Measurements from ENCODE around the gene FTSJ3. TPM values are rescaled to one million over a fixed set of nuclear protein-coding genes. Genes with fewer than 3 reads are reported as not detected.

FTSJ3 gene
- total and polyA plus RNA-seq, 7 experiments from 2014 or later = 22.1 to 66.2 (median 52.8) TPM

- H3K27ac ChIP-seq (ENCODE audit: low read depth, low read length) = peak overlapping the region; percentile 87
- DNase-seq (peak in 1 of 9 donors; percentile 43), ATAC-seq (peak; percentile 1)
- peak overlapping the region; percentile 89 for H3K4me3 ChIP-seq (ENCODE audit: low read length)
- peaks cover 33 to 73% (median 40%) of the 10 kb centered on the region in 3 experiments for H3K36me3 ChIP-seq (ENCODE audit: control insufficient read depth in 2 of 3, insufficient read depth in 3 of 3, low read length in 3 of 3)
- ChIA-PET POLR2A (interaction anchor here (0.6 to 11.6 kb wide), 11 partner anchors 9 to 681 kb away, joined by 3 to 204 read pairs (median 4); partner anchors contain the start of genes CCDC47, CEP95, DDX42 and SMARCD2), CTCF (interaction anchor here (1.0 to 1.6 kb wide), 2 partner anchors 9 to 22 kb away, joined by 5 read pairs; no protein-coding TSS in a partner anchor)
- H3K36me3 Mint-ChIP-seq = peaks cover 19 to 56% (median 37%) of the 10 kb centered on the region in 5 donors
- H3K27me3 Mint-ChIP-seq = no peaks in the 10 kb centered on the region
- peaks cover 27 to 41% of the 10 kb centered on the region in 2 donors for H3K4me1 ChIP-seq (ENCODE audit: control insufficient read depth in 2 of 2, insufficient read depth in 2 of 2, low read length in 2 of 2)
- no peaks in the 10 kb centered on the region for H3K9me3 ChIP-seq (ENCODE audit: control insufficient read depth in 2 of 3, low read length in 3 of 3)
- peak overlapping the region; percentile 98 to 100 (median 99) for H3K27ac Mint-ChIP-seq
- peak overlapping the region; percentile 93 to 100 (median 98) for H3K4me3 Mint-ChIP-seq
- no peaks in the 10 kb centered on the region for H3K9me3 Mint-ChIP-seq
- peaks cover 50 to 81% (median 77%) of the 10 kb centered on the region in 7 donors for H3K4me1 Mint-ChIP-seq
- intact Hi-C loops (cut with micrococcal nuclease) = loop anchor here (1.0 to 5.0 kb wide), 13 partner anchors 9 to 681 kb away; partner anchors contain the start of genes CCDC47 (in 2 of the 2), CEP95 (in 2 of the 2), DDX5 (in 2 of the 2) and MAP3K3 (in 2 of the 2)
- no peaks in the 10 kb centered on the region for H3K27me3 ChIP-seq (ENCODE audit: control insufficient read depth in 2 of 2, insufficient read depth in 2 of 2, low read length in 2 of 2)
These were observed 928 bp downstream of the FTSJ3 start for GRCh38 chr17:63826468-63827001.

- Mint-ChIP-seq H3K4me1 (peaks cover 41 to 63% (median 60%) of the 10 kb centered on the region in 7 donors), H3K36me3 (peaks cover 14 to 57% (median 33%) of the 10 kb centered on the region in 5 donors), H3K27me3 (no peaks in the 10 kb centered on the region), H3K4me3 (peak overlapping the region in 5 of 10 donors; percentile 6 to 54 (median 33)), H3K27ac (peak overlapping the region in 8 of 9 donors; percentile 58 to 100 (median 74)), H3K9me3 (peaks cover 0 to 2% (median 0%) of the 10 kb centered on the region in 11 donors)
- H3K4me3 ChIP-seq (ENCODE audit: low read length) = no peak overlapping the region
- H3K27me3 ChIP-seq (ENCODE audit: control insufficient read depth in 2 of 2, insufficient read depth in 2 of 2, low read length in 2 of 2) = no peaks in the 10 kb centered on the region
- no peaks in the 10 kb centered on the region for H3K9me3 ChIP-seq (ENCODE audit: control insufficient read depth in 2 of 3, low read length in 3 of 3)
- intact Hi-C loops (cut with micrococcal nuclease) = no loop called here
- peaks cover 39 to 72% (median 43%) of the 10 kb centered on the region in 3 experiments for H3K36me3 ChIP-seq (ENCODE audit: control insufficient read depth in 2 of 3, insufficient read depth in 3 of 3, low read length in 3 of 3)
- peak overlapping the region; percentile 8 for H3K27ac ChIP-seq (ENCODE audit: low read depth, low read length)
- ChIA-PET POLR2A (interaction anchor here (0.8 to 11.6 kb wide), 6 partner anchors 10 to 126 kb away, joined by 3 to 204 read pairs (median 4); partner anchors contain the start of genes CCDC47, DDX42 and SMARCD2), CTCF (interaction anchor here (1.5 kb wide), 1 partner anchor 25 kb away, joined by 4 read pairs; no protein-coding TSS in a partner anchor)
- DNase-seq (no peak), ATAC-seq (no peak)
- H3K4me1 ChIP-seq (ENCODE audit: control insufficient read depth in 2 of 2, insufficient read depth in 2 of 2, low read length in 2 of 2) = peaks cover 20 to 23% of the 10 kb centered on the region in 2 donors
These were observed 3.1 kb downstream of the FTSJ3 start for GRCh38 chr17:63824362-63824761.

- peaks cover 14 to 58% (median 38%) of the 10 kb centered on the region in 5 donors for H3K36me3 Mint-ChIP-seq
- peaks cover 36 to 62% (median 54%) of the 10 kb centered on the region in 7 donors for H3K4me1 Mint-ChIP-seq
- DNase-seq (no peak), ATAC-seq (no peak)
- Histone ChIP-seq H3K27ac (ENCODE audit: low read depth, low read length) (no peak overlapping the region), H3K36me3 (ENCODE audit: control insufficient read depth in 2 of 3, insufficient read depth in 3 of 3, low read length in 3 of 3) (peaks cover 39 to 74% (median 46%) of the 10 kb centered on the region in 3 experiments), H3K4me1 (ENCODE audit: control insufficient read depth in 2 of 2, insufficient read depth in 2 of 2, low read length in 2 of 2) (peaks cover 18 to 21% of the 10 kb centered on the region in 2 donors), H3K4me3 (ENCODE audit: low read length) (no peak overlapping the region), H3K27me3 (ENCODE audit: control insufficient read depth in 2 of 2, insufficient read depth in 2 of 2, low read length in 2 of 2) (no peaks in the 10 kb centered on the region), H3K9me3 (ENCODE audit: control insufficient read depth in 2 of 3, low read length in 3 of 3) (no peaks in the 10 kb centered on the region)
- peak overlapping the region in 8 of 9 donors; percentile 58 to 94 (median 68) for H3K27ac Mint-ChIP-seq
- peak overlapping the region in 5 of 10 donors; percentile 31 to 54 (median 39) for H3K4me3 Mint-ChIP-seq
- ChIA-PET CTCF (interaction anchor here (0.6 to 1.5 kb wide), 2 partner anchors 13 to 25 kb away, joined by 4 read pairs; no protein-coding TSS in a partner anchor), POLR2A (interaction anchor here (0.8 to 11.6 kb wide), 5 partner anchors 9 to 125 kb away, joined by 3 to 204 read pairs (median 4); partner anchors contain the start of genes CCDC47, DDX42 and SMARCD2)
- no peaks in the 10 kb centered on the region for H3K27me3 Mint-ChIP-seq
- H3K9me3 Mint-ChIP-seq = peaks cover 0 to 2% (median 0%) of the 10 kb centered on the region in 11 donors
- intact Hi-C loops (cut with micrococcal nuclease) = no loop called here
These were observed 3.7 kb downstream of the FTSJ3 start for GRCh38 chr17:63823659-63824331.

- Mint-ChIP-seq H3K4me3 (no peak overlapping the region), H3K9me3 (peaks cover 0 to 2% (median 0%) of the 10 kb centered on the region in 11 donors), H3K27ac (peak overlapping the region in 6 of 9 donors; percentile 13 to 85 (median 61)), H3K36me3 (peaks cover 14 to 67% (median 42%) of the 10 kb centered on the region in 5 donors), H3K27me3 (no peaks in the 10 kb centered on the region), H3K4me1 (peaks cover 34 to 59% (median 46%) of the 10 kb centered on the region in 7 donors)
- intact Hi-C loops (cut with micrococcal nuclease) = no loop called here
- H3K4me1 ChIP-seq (ENCODE audit: control insufficient read depth in 2 of 2, insufficient read depth in 2 of 2, low read length in 2 of 2) = peaks cover 11 to 12% of the 10 kb centered on the region in 2 donors
- no peak overlapping the region for H3K4me3 ChIP-seq (ENCODE audit: low read length)
- POLR2A ChIA-PET = interaction anchor here (11.6 kb wide), 1 partner anchor 21 kb away, joined by 204 read pairs; the partner anchor contains the start of gene SMARCD2
- H3K36me3 ChIP-seq (ENCODE audit: control insufficient read depth in 2 of 3, insufficient read depth in 3 of 3, low read length in 3 of 3) = peaks cover 43 to 84% (median 52%) of the 10 kb centered on the region in 3 experiments
- no peaks in the 10 kb centered on the region for H3K9me3 ChIP-seq (ENCODE audit: control insufficient read depth in 2 of 3, low read length in 3 of 3)
- H3K27ac ChIP-seq (ENCODE audit: low read depth, low read length) = no peak overlapping the region
- DNase-seq = no peak
- CTCF ChIA-PET = no interaction called here
- ATAC-seq = no peak
- no peaks in the 10 kb centered on the region for H3K27me3 ChIP-seq (ENCODE audit: control insufficient read depth in 2 of 2, insufficient read depth in 2 of 2, low read length in 2 of 2)
These were observed 4.9 kb downstream of the FTSJ3 start for GRCh38 chr17:63822537-63822936.

GRCh38 chr17:63821804-63822203 is 5.7 kb downstream of the FTSJ3 start:
- peaks cover 11 to 12% of the 10 kb centered on the region in 2 donors for H3K4me1 ChIP-seq (ENCODE audit: control insufficient read depth in 2 of 2, insufficient read depth in 2 of 2, low read length in 2 of 2)
- H3K4me1 Mint-ChIP-seq = peaks cover 34 to 52% (median 39%) of the 10 kb centered on the region in 7 donors
- peaks cover 14 to 73% (median 42%) of the 10 kb centered on the region in 5 donors for H3K36me3 Mint-ChIP-seq
- intact Hi-C loops (cut with micrococcal nuclease) = no loop called here
- no peaks in the 10 kb centered on the region for H3K9me3 ChIP-seq (ENCODE audit: control insufficient read depth in 2 of 3, low read length in 3 of 3)
- DNase-seq (no peak), ATAC-seq (no peak)
- H3K9me3 Mint-ChIP-seq = peaks cover 0 to 2% (median 0%) of the 10 kb centered on the region in 11 donors
- H3K27me3 ChIP-seq (ENCODE audit: control insufficient read depth in 2 of 2, insufficient read depth in 2 of 2, low read length in 2 of 2) = no peaks in the 10 kb centered on the region
- no peak overlapping the region for H3K4me3 ChIP-seq (ENCODE audit: low read length)
- peaks cover 50 to 88% (median 57%) of the 10 kb centered on the region in 3 experiments for H3K36me3 ChIP-seq (ENCODE audit: control insufficient read depth in 2 of 3, insufficient read depth in 3 of 3, low read length in 3 of 3)
- no peaks in the 10 kb centered on the region for H3K27me3 Mint-ChIP-seq
- peak overlapping the region; percentile 45 for H3K27ac ChIP-seq (ENCODE audit: low read depth, low read length)
- peak overlapping the region in 5 of 10 donors; percentile 3 to 54 (median 26) for H3K4me3 Mint-ChIP-seq
- peak overlapping the region; percentile 23 to 85 (median 57) for H3K27ac Mint-ChIP-seq
- CTCF ChIA-PET = no interaction called here
- POLR2A ChIA-PET = interaction anchor here (0.9 to 1.6 kb wide), 2 partner anchors 12 to 20 kb away, joined by 3 to 4 read pairs; partner anchors contain the start of gene SMARCD2

All from naive thymus-derived CD4-positive, alpha-beta T cell (primary cell).